ENCODE results near the gene SMC6. TPM values are rescaled to one million over a fixed set of nuclear protein-coding genes. Genes with fewer than 3 reads are reported as not detected.

The SMC6 gene
- total and polyA plus RNA-seq, 2 experiments from 2014 or later, result 53.4 to 59.8 TPM

- TF ChIP-seq ZNF462 (CRISPR knock-in tag; IDR thresholded peaks at IDR 0.05), result no peak
- no peak for TF ChIP-seq EZH2 (IDR thresholded peaks at IDR 0.05; ENCODE audit: low read depth, unreplicated experiment)
- TF ChIP-seq JUNB (IDR thresholded peaks at IDR 0.05; ENCODE audit: unreplicated experiment), result no peak
- no peak for TF ChIP-seq NANOG (IDR thresholded peaks at IDR 0.05; ENCODE audit: borderline replicate concordance)
- TF ChIP-seq ETS1 (IDR thresholded peaks at IDR 0.05), result no peak
Observed at GRCh38 chr2:17709897-17710296, 43.7 kb downstream of the SMC6 start (continued).

GRCh38 chr2:17708501-17708900, 45.1 kb downstream of the SMC6 start:
- ATAC-seq, result no peak
- no peak for DNase-seq (ENCODE audit: low spot score)
- no peak for TF ChIP-seq JUNB (IDR thresholded peaks at IDR 0.05; ENCODE audit: unreplicated experiment)
- TF ChIP-seq EZH2phosphoT487 (IDR thresholded peaks at IDR 0.05; ENCODE audit: unreplicated experiment), result no peak
- no peak for TF ChIP-seq ETS1 (IDR thresholded peaks at IDR 0.05)
- no peak for TF ChIP-seq NANOG (IDR thresholded peaks at IDR 0.05; ENCODE audit: borderline replicate concordance)
- TF ChIP-seq POLR2AphosphoS5 (IDR thresholded peaks at IDR 0.05; ENCODE audit: low read depth), result no peak
- TF ChIP-seq EZH2 (IDR thresholded peaks at IDR 0.05; ENCODE audit: low read depth, unreplicated experiment), result no peak
- TF ChIP-seq STAT1 (IDR thresholded peaks at IDR 0.05; ENCODE audit: unreplicated experiment), result no peak
- TF ChIP-seq CTCF (conservative IDR thresholded peaks at IDR 0.05; ENCODE audit: low read depth in 2 of 2), result no peak
- no peak for TF ChIP-seq ZNF114 (CRISPR knock-in tag; IDR thresholded peaks at IDR 0.05)
- TF ChIP-seq CREB1 (CRISPR knock-in tag; IDR thresholded peaks at IDR 0.05; ENCODE audit: low read depth), result no peak
- TF ChIP-seq ZNF331 (CRISPR knock-in tag; IDR thresholded peaks at IDR 0.05; ENCODE audit: low read depth), result no peak

More at GRCh38 chr2:17708501-17708900, 45.1 kb downstream of the SMC6 start:
- Histone ChIP-seq H2AFZ (no peak overlapping the region), H3K27me3 (ENCODE audit: insufficient read depth) (no peaks in the 10 kb centered on the region), H3K9me2 (ENCODE audit: insufficient read depth) (no peaks in the 10 kb centered on the region), H3K4me3 (no peak overlapping the region), H3K4me2 (no peak overlapping the region), H3K4me1 (ENCODE audit: insufficient read depth) (no peaks in the 10 kb centered on the region), H4K20me1 (replicated peaks; ENCODE audit: insufficient read depth) (no peaks in the 10 kb centered on the region; the same call in 1 of the 2 replicates), H3F3A (replicated peaks; ENCODE audit: low read depth) (no peaks in the 10 kb centered on the region), H3K36me3 (ENCODE audit: insufficient read depth) (peaks cover 28% of the 10 kb centered on the region; the same call in 1 of the 2 replicates), H3K27ac (ENCODE audit: low read depth) (no peak overlapping the region), H3K79me2 (replicated peaks; ENCODE audit: insufficient read depth) (no peaks in the 10 kb centered on the region)
- Mint-ChIP-seq H3K27me3 (ENCODE audit: insufficient read depth, low read depth, poor library complexity) (no peaks in the 10 kb centered on the region), H3K4me3 (no peak overlapping the region), H3K4me1 (no peaks in the 10 kb centered on the region), H3K9me3 (no peaks in the 10 kb centered on the region), H3K36me3 (ENCODE audit: low read depth) (peaks cover 49% of the 10 kb centered on the region), H3K27ac (no peak overlapping the region)
